GM19397 (cell line): ENCODE measurements around the gene PCDHGA1.
"Not testable (repeated sequence)": the region's sequence is repeated elsewhere in the genome, so short reads cannot be mapped to it uniquely, and the experiment has no call there.

ENCODE experiments used
- ATAC-seq: cut with Tn5 transposase; IDR thresholded peaks from one replicate; pipeline ENCODE4 v1.9.1; 2021; ENCODE audit warnings: mild to moderate bottlenecking, moderate library complexity; ENCODE audit not compliant: unreplicated experiment

The PCDHGA1 gene

GRCh38 chr5:141407790-141408505 is 77.6 kb downstream of the PCDHGA1 start, which contains the start of gene PCDHGB6:
Gene PCDHGB6 (plus strand): TSS chr5:141408021. CDS start chr5:141408203, 182 bp downstream.
- not testable (repeated sequence) for ATAC-seq

- ATAC-seq: no peak
Observed at GRCh38 chr5:141409598-141410306, 79.4 kb downstream of the PCDHGA1 start.

- ATAC-seq: no peak
Observed at GRCh38 chr5:141411575-141411974, 81.3 kb downstream of the PCDHGA1 start.

GRCh38 chr5:141412854-141413539 is 82.7 kb downstream of the PCDHGA1 start, which contains the start of gene PCDHGA10:
Gene PCDHGA10 (plus strand): TSS chr5:141412987. CDS start chr5:141413176, 189 bp downstream.
- peak; percentile 72 for ATAC-seq

- no peak for ATAC-seq
Observed at GRCh38 chr5:141413540-141414069, 83.3 kb downstream of the PCDHGA1 start.

GRCh38 chr5:141414548-141415274 is 84.4 kb downstream of the PCDHGA1 start:
- not testable (repeated sequence) for ATAC-seq

- not testable (repeated sequence) for ATAC-seq
Observed at GRCh38 chr5:141415275-141415618, 84.9 kb downstream of the PCDHGA1 start.

- peak; percentile 83 for ATAC-seq
Observed at GRCh38 chr5:141417494-141418172, 87.3 kb downstream of the PCDHGA1 start, which contains the start of gene PCDHGB7. Gene PCDHGB7 (plus strand): TSS chr5:141417677. CDS start chr5:141417860, 183 bp downstream.

GRCh38 chr5:141419074-141419880 is 89.0 kb downstream of the PCDHGA1 start:
- ATAC-seq: no peak

GRCh38 chr5:141420855-141421488 is 90.7 kb downstream of the PCDHGA1 start, which contains the start of gene PCDHGA11:
Gene PCDHGA11 (plus strand): TSS chr5:141421051. CDS start chr5:141421228, 177 bp downstream.
- ATAC-seq: no peak

- no peak for ATAC-seq
Observed at GRCh38 chr5:141421489-141421855, 91.2 kb downstream of the PCDHGA1 start.

GRCh38 chr5:141422742-141423291 is 92.5 kb downstream of the PCDHGA1 start:
- no peak for ATAC-seq

GRCh38 chr5:141427783-141428426 is 97.6 kb downstream of the PCDHGA1 start:
- no peak for ATAC-seq

- ATAC-seq: no peak
Observed at GRCh38 chr5:141430332-141431113, 100.2 kb downstream of the PCDHGA1 start, which contains the start of gene PCDHGA12. Gene PCDHGA12 (plus strand): TSS chr5:141430507. CDS start chr5:141430760, 253 bp downstream.

GRCh38 chr5:141431286-141431685 is 101.0 kb downstream of the PCDHGA1 start:
- no peak for ATAC-seq

- not testable (repeated sequence) for ATAC-seq
Observed at GRCh38 chr5:141432308-141432707, 102.0 kb downstream of the PCDHGA1 start.

- ATAC-seq: not testable (repeated sequence)
Observed at GRCh38 chr5:141432726-141433125, 102.4 kb downstream of the PCDHGA1 start.
